IPS DF 4.7 (cell line): ENCODE data around the gene S100A3.

Experiments used
- DNase-seq: peaks from one replicate; pipeline ENCODE4 v3.0.0-alpha.2; 2013; ENCODE audit warnings: low spot score; ENCODE audit errors: extremely low read depth

Gene S100A3

DNA sequence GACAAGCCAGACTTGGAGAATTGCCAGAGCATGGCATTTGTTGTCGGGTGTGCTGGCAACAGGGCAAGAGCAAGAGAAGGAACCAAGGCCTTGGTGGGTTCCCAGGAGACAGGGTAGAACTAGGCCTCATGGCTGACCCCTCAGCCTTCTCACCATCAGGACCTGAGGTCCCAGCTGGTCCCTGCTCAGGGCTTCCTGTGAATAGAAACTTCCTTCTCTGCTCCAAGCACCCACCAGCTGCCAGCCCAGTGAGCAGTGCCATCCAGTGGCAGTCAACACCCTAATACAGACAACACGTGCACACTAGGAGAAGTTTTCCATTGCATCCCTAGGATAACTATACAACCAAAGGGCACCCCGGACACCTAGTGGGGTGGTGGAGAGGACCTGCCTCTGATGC, 36.0 kb downstream of the S100A3 start:
- DNase-seq, result no peak

DNA sequence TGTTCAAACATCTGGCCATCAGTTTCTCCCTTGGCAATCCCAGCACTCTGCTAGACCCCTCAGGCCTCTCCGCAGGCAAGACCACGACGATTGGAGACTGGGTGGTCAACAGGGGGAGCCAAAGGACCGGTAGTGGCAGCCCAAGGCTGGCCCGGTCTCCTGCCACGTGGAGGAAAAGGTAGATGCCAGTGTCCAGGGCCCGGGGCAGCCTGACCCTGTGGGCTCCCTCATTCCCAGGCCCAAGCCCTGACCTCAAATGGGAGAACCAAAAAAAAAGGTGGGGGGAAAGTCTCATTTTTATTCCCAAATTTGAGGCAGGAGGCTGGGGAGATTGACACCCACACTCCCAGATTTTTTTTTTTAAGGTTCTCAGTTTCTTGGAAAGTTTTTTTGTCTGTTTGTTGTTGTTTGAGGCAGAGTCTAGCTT, 38.1 kb downstream of the S100A3 start:
- peak; percentile 72 for DNase-seq

GRCh38 chr1:153509729-153510354, 39.2 kb downstream of the S100A3 start:
- no peak for DNase-seq

- no peak for DNase-seq
These were observed 40.0 kb downstream of the S100A3 start for GRCh38 chr1:153509036-153509435.

- DNase-seq, result no peak
These were observed 41.0 kb downstream of the S100A3 start for GRCh38 chr1:153507926-153508583.

- DNase-seq, result no peak
These were observed 42.1 kb downstream of the S100A3 start for GRCh38 chr1:153506831-153507413.

- no peak for DNase-seq
These were observed 42.7 kb downstream of the S100A3 start for GRCh38 chr1:153506386-153506785.

- DNase-seq, result no peak
These were observed 43.5 kb downstream of the S100A3 start for GRCh38 chr1:153505576-153505975.

DNA sequence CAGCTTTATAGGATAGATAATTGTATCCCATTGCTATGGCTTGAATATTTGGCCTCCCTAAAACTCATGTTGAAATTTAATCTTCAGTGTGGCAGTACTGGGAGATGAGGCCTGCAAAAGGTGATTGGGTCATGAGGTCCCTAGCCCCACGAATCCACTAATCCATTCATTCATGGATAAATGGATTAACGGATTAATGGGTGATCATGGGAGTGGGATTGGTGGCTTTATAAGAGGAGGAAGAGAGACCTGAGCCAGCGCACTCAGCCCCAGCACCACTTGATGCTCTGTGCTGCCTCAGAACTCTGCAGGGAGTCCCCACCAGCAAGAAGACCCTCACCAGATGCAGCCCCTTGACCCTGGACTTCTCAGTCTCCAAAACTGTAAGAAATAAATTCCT, 45.3 kb downstream of the S100A3 start:
- DNase-seq, result no peak

- no peak for DNase-seq
These were observed 50.3 kb downstream of the S100A3 start for GRCh38 chr1:153498746-153499145.
